CD14-positive monocyte (primary cell): ENCODE data around the gene CREBZF. TPM values are rescaled to one million over a fixed set of nuclear protein-coding genes. Genes with fewer than 3 reads are reported as not detected.

Experiments used
- DNase-seq, 3 donors: peaks; one replicate each; pipeline ENCODE4 v3.0.0-alpha.2; 2011 to 2022
- H2AFZ ChIP-seq: 2 replicates; pipeline ENCODE4 v1.6.0; 2012; ENCODE audit warnings: mild to moderate bottlenecking, low read depth, low read length, inconsistent platforms; ENCODE audit not compliant: insufficient read depth, poor library complexity, severe bottlenecking
- H3K27ac ChIP-seq, 2 donors: 1 replicate in 1 of 2; 2 replicates in 1 of 2; pipeline ENCODE4 v1.5.1; 2012 to 2013; ENCODE audit warnings: low read length in 2 of 2, control low read depth in 1 of 2, inconsistent platforms in 1 of 2, low read depth in 1 of 2, mild to moderate bottlenecking in 1 of 2
- H3K27me3 ChIP-seq, 2 donors: one replicate each; pipeline versions ENCODE4 v1.6.0 to v1.6.1; 2011 to 2013; ENCODE audit warnings: low read length in 2 of 2; ENCODE audit not compliant: control insufficient read depth in 2 of 2, insufficient read depth in 2 of 2
- H3K36me3 ChIP-seq, 2 donors: replicated peaks in 1 of 2; 1 replicate in 1 of 2; 2 replicates in 1 of 2; pipeline versions ENCODE4 v1.5.1 to v1.6.1; 2012 to 2013; ENCODE audit warnings: low read length in 2 of 2, control low read depth in 1 of 2, inconsistent platforms in 1 of 2, mild to moderate bottlenecking in 1 of 2; ENCODE audit not compliant: insufficient read depth in 2 of 2, control insufficient read depth in 1 of 2
- H3K4me1 ChIP-seq, 2 donors: 1 replicate in 1 of 2; 2 replicates in 1 of 2; pipeline versions ENCODE4 v1.5.1 to v1.6.1; 2012 to 2013; ENCODE audit warnings: low read length in 2 of 2, control low read depth in 1 of 2, inconsistent platforms in 1 of 2, mild to moderate bottlenecking in 1 of 2, moderate library complexity in 1 of 2; ENCODE audit not compliant: insufficient read depth in 2 of 2, control insufficient read depth in 1 of 2
- H3K4me2 ChIP-seq: replicated peaks from 2 replicates; pipeline ENCODE3; 2012; ENCODE audit warnings: low read length, moderate library complexity, mild to moderate bottlenecking; ENCODE audit not compliant: poor library complexity, severe bottlenecking; ENCODE audit errors: extremely low read depth
- H3K4me3 ChIP-seq, 3 experiments: fragments of 200-600 bp in 1 of 3; sonication (generic) in 1 of 3; replicated peaks in 1 of 3; 1 replicate in 2 of 3; 2 replicates in 1 of 3; pipeline ENCODE4 v1.5.1; 2011 to 2013; ENCODE audit warnings: low read length in 3 of 3, mild to moderate bottlenecking in 3 of 3, control low read depth in 2 of 3, low read depth in 2 of 3, inconsistent platforms in 1 of 3, moderate library complexity in 1 of 3
- H3K79me2 ChIP-seq: 2 replicates; pipeline ENCODE4 v1.6.0; 2012; ENCODE audit warnings: mild to moderate bottlenecking, control low read depth, inconsistent platforms, low read length, moderate library complexity; ENCODE audit not compliant: insufficient read depth
- H3K9ac ChIP-seq: 2 replicates; pipeline ENCODE4 v1.6.0; 2017; ENCODE audit warnings: low read length, mild to moderate bottlenecking; ENCODE audit not compliant: insufficient read depth, poor library complexity, severe bottlenecking
- H3K9me3 ChIP-seq, 2 donors: replicated peaks in 1 of 2; 1 replicate in 1 of 2; 2 replicates in 1 of 2; pipeline versions ENCODE4 v1.5.1 to v1.6.1; 2012 to 2013; ENCODE audit warnings: low read length in 2 of 2, control low read depth in 1 of 2; ENCODE audit not compliant: control insufficient read depth in 1 of 2, insufficient read depth in 1 of 2
- H4K20me1 ChIP-seq: 2 replicates; pipeline ENCODE4 v1.6.0; 2012; ENCODE audit warnings: mild to moderate bottlenecking, low read length, control low read depth, moderate library complexity; ENCODE audit not compliant: insufficient read depth
- H3K27ac Mint-ChIP-seq, 7 donors: one replicate each; pipeline ENCODE4 v1.8.0; 2020; ENCODE audit warnings: mild to moderate bottlenecking in 7 of 7, mixed read lengths in 7 of 7, moderate library complexity in 6 of 7, inconsistent platforms in 2 of 7
- H3K27me3 Mint-ChIP-seq, 3 donors: one replicate each; pipeline ENCODE4 v1.8.0; 2021 to 2022; ENCODE audit warnings: low read depth in 3 of 3, mild to moderate bottlenecking in 3 of 3, mixed read lengths in 3 of 3, moderate library complexity in 3 of 3, inconsistent platforms in 1 of 3
- H3K36me3 Mint-ChIP-seq, 2 donors: one replicate each; pipeline ENCODE4 v1.8.0; 2020; ENCODE audit warnings: mixed read lengths in 2 of 2, inconsistent platforms in 1 of 2, mild to moderate bottlenecking in 1 of 2
- H3K4me1 Mint-ChIP-seq: one replicate; pipeline ENCODE4 v1.8.0; 2020; ENCODE audit warnings: mild to moderate bottlenecking, mixed read lengths
- H3K4me3 Mint-ChIP-seq, 2 donors: one replicate each; pipeline ENCODE4 v1.8.0; 2020; ENCODE audit warnings: mild to moderate bottlenecking in 2 of 2, mixed read lengths in 2 of 2, moderate library complexity in 1 of 2
- H3K9me3 Mint-ChIP-seq, 7 donors: one replicate each; pipeline ENCODE4 v1.8.0; 2020 to 2022; ENCODE audit warnings: mixed read lengths in 7 of 7, mild to moderate bottlenecking in 6 of 7, moderate library complexity in 6 of 7, inconsistent platforms in 2 of 7
- WGBS: methylation state at CpG from one replicate; pipeline ENCODE4 v1.1.5; 2013; ENCODE audit warnings: missing lambda C conversion rate; ENCODE audit not compliant: insufficient coverage; 5-methylcytosine and 5-hydroxymethylcytosine counted together
- intact Hi-C, 2 donors: fragments of 100-400 bp; cut with micrococcal nuclease; formaldehyde crosslinking; loops; one replicate each; pipeline versions ENCODE4 v1.15.0 to v1.15.1; 2023
- polyA plus RNA-seq, 3 donors: library from polyadenylated mRNA; depleted of rRNA in 1 of 3; unstranded in 2 of 3; stranded (reverse) in 1 of 3; fragments of 300-500 nt in 2 of 3; fragments of >200 nt in 1 of 3; fragmentation: Illumina TruSeq in 2 of 3; gene quantifications; 1 replicate in 2 of 3; 2 replicates in 1 of 3; pipeline ENCODE4 v1.2.3, GENCODE V29; 2012 to 2021
- TF ChIP-seq, protein P1 (sequence below): fragments of 200-600 bp; IDR thresholded peaks from one replicate; pipeline ENCODE4 v1.8.0; 2022; ENCODE audit warnings: antibody characterized with exemption, mild to moderate bottlenecking

The CREBZF gene
- polyA plus RNA-seq, 3 donors = 3.1 to 35.4 (median 3.9) TPM

DNA sequence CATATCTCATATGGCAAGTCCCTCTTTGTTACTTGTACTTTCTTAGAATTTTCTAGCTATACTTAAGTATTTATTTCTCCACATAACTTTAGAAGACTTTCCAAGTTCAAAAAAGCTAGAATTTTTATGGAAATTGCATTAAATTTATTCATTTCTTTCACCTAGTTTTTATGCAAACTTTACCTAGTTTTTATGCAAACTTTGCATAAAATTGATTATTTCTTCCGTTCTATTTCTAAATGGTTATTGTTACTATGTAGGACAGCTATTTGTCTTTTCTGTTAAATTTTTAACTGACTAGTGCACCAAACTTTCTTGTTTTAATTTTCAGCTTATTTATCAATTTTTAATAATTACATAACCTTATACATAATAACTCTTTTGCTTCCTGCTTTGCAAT is 3.2 kb upstream of the CREBZF start:
- no peak for DNase-seq
- Histone ChIP-seq H4K20me1 (peaks cover 8% of the 10 kb centered on the region), H3K27me3 (no peaks in the 10 kb centered on the region), H2AFZ (no peak overlapping the region), H3K4me3 (no peak overlapping the region), H3K9me3 (peaks cover 0 to 4% of the 10 kb centered on the region in 2 donors), H3K36me3 (no peaks in the 10 kb centered on the region), H3K4me2 (no peak overlapping the region), H3K79me2 (peaks cover 21% of the 10 kb centered on the region), H3K4me1 (peaks cover 6 to 11% of the 10 kb centered on the region in 2 donors), H3K9ac (no peak overlapping the region), H3K27ac (no peak overlapping the region)
- H3K36me3 Mint-ChIP-seq = no peaks in the 10 kb centered on the region
- peaks cover 0 to 3% (median 0%) of the 10 kb centered on the region in 3 donors for H3K27me3 Mint-ChIP-seq
- intact Hi-C loops = loop anchor here in 1 of 2 donors (10.0 kb wide), 1 partner anchor 577 kb away; the partner anchor contains the start of gene EED
- H3K9me3 Mint-ChIP-seq = peaks cover 0 to 8% (median 4%) of the 10 kb centered on the region in 7 donors
- H3K4me3 Mint-ChIP-seq = no peak overlapping the region
- WGBS = no CpG with 5 or more reads among the region's 1 CpG
- H3K4me1 Mint-ChIP-seq = peaks cover 9% of the 10 kb centered on the region
- H3K27ac Mint-ChIP-seq = no peak overlapping the region
- TF ChIP-seq, protein P1, sequence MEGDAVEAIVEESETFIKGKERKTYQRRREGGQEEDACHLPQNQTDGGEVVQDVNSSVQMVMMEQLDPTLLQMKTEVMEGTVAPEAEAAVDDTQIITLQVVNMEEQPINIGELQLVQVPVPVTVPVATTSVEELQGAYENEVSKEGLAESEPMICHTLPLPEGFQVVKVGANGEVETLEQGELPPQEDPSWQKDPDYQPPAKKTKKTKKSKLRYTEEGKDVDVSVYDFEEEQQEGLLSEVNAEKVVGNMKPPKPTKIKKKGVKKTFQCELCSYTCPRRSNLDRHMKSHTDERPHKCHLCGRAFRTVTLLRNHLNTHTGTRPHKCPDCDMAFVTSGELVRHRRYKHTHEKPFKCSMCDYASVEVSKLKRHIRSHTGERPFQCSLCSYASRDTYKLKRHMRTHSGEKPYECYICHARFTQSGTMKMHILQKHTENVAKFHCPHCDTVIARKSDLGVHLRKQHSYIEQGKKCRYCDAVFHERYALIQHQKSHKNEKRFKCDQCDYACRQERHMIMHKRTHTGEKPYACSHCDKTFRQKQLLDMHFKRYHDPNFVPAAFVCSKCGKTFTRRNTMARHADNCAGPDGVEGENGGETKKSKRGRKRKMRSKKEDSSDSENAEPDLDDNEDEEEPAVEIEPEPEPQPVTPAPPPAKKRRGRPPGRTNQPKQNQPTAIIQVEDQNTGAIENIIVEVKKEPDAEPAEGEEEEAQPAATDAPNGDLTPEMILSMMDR = no peak

DNA sequence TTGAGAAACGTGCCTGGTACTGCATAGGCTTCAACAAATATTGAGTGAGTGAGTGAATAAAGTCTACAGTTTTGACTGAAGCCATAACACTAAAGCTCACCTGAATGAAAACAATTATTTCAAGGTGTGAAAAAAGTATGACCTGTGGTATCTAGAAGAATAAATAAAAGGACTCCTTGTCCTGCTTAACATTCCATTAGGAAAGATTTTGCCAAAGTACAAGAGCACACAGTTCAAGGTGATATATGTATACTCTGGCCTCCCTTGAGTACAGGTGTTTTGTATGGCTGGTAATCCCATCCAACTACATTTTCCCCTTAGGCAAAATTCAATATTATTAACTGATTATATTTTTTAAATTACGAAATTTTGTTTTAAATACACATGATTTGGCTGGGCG is 1.8 kb upstream of the CREBZF start:
- H3K4me1 Mint-ChIP-seq = peaks cover 18% of the 10 kb centered on the region
- Histone ChIP-seq H3K36me3 (no peaks in the 10 kb centered on the region), H3K27ac (no peak overlapping the region), H3K4me3 (no peak overlapping the region), H3K27me3 (no peaks in the 10 kb centered on the region), H2AFZ (no peak overlapping the region), H3K9ac (no peak overlapping the region), H3K4me1 (peaks cover 17 to 25% of the 10 kb centered on the region in 2 donors), H3K79me2 (peaks cover 36% of the 10 kb centered on the region), H3K4me2 (no peak overlapping the region), H3K9me3 (no peaks in the 10 kb centered on the region), H4K20me1 (peaks cover 21% of the 10 kb centered on the region)
- DNase-seq = no peak
- intact Hi-C loops = loop anchor here in 1 of 2 donors (10.0 kb wide), 1 partner anchor 578 kb away; the partner anchor contains the start of gene EED
- no peaks in the 10 kb centered on the region for H3K36me3 Mint-ChIP-seq
- H3K27me3 Mint-ChIP-seq = peaks cover 0 to 3% (median 0%) of the 10 kb centered on the region in 3 donors
- TF ChIP-seq, protein P1 = no peak
- H3K27ac Mint-ChIP-seq = no peak overlapping the region
- WGBS = no CpG with 5 or more reads among the region's 3 CpGs
- peaks cover 0 to 4% (median 2%) of the 10 kb centered on the region in 7 donors for H3K9me3 Mint-ChIP-seq
- H3K4me3 Mint-ChIP-seq = no peak overlapping the region
